Subcutaneous abdominal adipose tissue (tissue), 5 donors: ENCODE results near the gene POMGNT1.

Source experiments
- H3K27ac ChIP-seq: one replicate; pipeline ENCODE4 v1.7.0; 2013; ENCODE audit warnings: low read depth, mild to moderate bottlenecking, inconsistent platforms, low read length, moderate library complexity
- H3K27me3 ChIP-seq, 5 donors: one replicate each; pipeline ENCODE4 v1.7.0; 2013; ENCODE audit warnings: low read length in 5 of 5, inconsistent platforms in 1 of 5; ENCODE audit not compliant: control insufficient read depth in 5 of 5, insufficient read depth in 4 of 5
- H3K36me3 ChIP-seq, 5 donors: one replicate each; pipeline ENCODE4 v1.7.0; 2013; ENCODE audit warnings: low read length in 5 of 5; ENCODE audit not compliant: control insufficient read depth in 5 of 5, insufficient read depth in 5 of 5
- H3K4me1 ChIP-seq, 5 donors: one replicate each; pipeline ENCODE4 v1.7.0; 2013; ENCODE audit warnings: low read length in 5 of 5, mild to moderate bottlenecking in 3 of 5, moderate library complexity in 1 of 5; ENCODE audit not compliant: control insufficient read depth in 5 of 5, insufficient read depth in 5 of 5
- H3K4me3 ChIP-seq, 5 donors: one replicate each; pipeline ENCODE4 v1.7.0; 2013; ENCODE audit warnings: low read length in 5 of 5, low read depth in 1 of 5
- H3K9ac ChIP-seq, 5 donors: one replicate each; pipeline ENCODE4 v1.7.0; 2013; ENCODE audit warnings: low read length in 5 of 5, mild to moderate bottlenecking in 4 of 5, moderate library complexity in 3 of 5
- H3K9me3 ChIP-seq, 5 donors: one replicate each; pipeline ENCODE4 v1.7.0; 2013; ENCODE audit warnings: low read length in 5 of 5; ENCODE audit not compliant: control insufficient read depth in 5 of 5
- donor health status: healthy.
- donor health status: healthy.
- donor health status: healthy.
- donor health status: healthy.
- donor health status: healthy.

Gene POMGNT1

GRCh38 chr1:46159516-46159915 is 38.7 kb downstream of the POMGNT1 start:
- Histone ChIP-seq H3K4me3 (no peak overlapping the region), H3K9me3 (no peaks in the 10 kb centered on the region), H3K36me3 (no peaks in the 10 kb centered on the region), H3K27ac (no peak overlapping the region), H3K27me3 (peaks cover 0 to 6% (median 0%) of the 10 kb centered on the region in 5 donors), H3K4me1 (no peaks in the 10 kb centered on the region), H3K9ac (no peak overlapping the region)

DNA sequence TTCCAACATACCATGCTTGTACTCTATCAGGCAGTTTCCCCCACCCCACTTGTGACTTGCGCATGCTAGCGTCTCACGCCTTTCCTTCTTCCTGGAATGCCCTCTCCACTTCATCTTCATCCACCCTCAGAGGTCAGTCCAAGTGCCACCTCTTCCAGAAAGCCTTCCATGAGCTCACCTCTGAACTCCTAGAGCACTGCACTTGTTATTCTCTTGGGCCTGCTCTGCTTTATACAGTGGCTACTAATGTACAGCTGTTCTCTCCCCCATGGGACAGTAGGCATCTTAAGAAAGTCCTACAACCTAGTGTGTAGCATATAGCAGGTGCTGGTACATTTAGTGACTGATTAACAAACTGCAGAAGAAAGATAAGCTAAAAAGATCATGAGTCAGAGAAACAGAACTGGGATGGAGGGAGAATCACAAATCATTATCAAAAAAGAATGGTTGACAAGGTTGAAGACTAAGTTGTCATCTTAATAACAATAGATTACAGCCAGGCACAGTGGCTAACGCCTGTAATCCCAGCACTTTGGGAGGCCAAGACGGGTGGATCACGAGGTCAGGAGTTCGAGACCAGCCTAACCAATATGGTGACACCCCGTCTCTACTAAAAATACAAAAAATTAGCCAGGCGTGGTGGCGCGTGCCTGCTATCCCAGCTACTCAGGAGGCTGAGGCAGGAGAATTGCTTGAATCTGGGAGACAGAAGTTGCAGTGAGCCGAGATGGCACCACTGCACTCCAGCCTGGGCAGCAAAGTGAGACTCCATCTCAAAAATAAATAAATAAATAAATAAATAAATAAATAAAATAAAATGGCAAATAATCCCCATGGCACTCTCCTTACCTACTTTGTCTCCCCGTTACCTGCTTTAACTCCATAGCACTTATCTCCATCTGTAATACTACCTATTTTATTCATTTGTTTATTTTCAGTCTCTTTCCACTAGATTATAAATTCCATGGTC is 39.6 kb downstream of the POMGNT1 start:
- Histone ChIP-seq H3K36me3 (no peaks in the 10 kb centered on the region), H3K4me3 (no peak overlapping the region), H3K9me3 (no peaks in the 10 kb centered on the region), H3K9ac (no peak overlapping the region), H3K4me1 (no peaks in the 10 kb centered on the region), H3K27ac (no peak overlapping the region), H3K27me3 (peaks cover 0 to 2% (median 0%) of the 10 kb centered on the region in 5 donors)

GRCh38 chr1:46157916-46158311 is 40.3 kb downstream of the POMGNT1 start:
- H3K27me3 ChIP-seq: peaks cover 0 to 2% (median 0%) of the 10 kb centered on the region in 5 donors
- H3K4me3 ChIP-seq: no peak overlapping the region
- no peaks in the 10 kb centered on the region for H3K4me1 ChIP-seq
- H3K27ac ChIP-seq: no peak overlapping the region
- no peaks in the 10 kb centered on the region for H3K9me3 ChIP-seq
- H3K36me3 ChIP-seq: no peaks in the 10 kb centered on the region
- H3K9ac ChIP-seq: no peak overlapping the region

GRCh38 chr1:46153732-46154131 is 44.5 kb downstream of the POMGNT1 start:
- H3K9ac ChIP-seq: no peak overlapping the region
- H3K27ac ChIP-seq: no peak overlapping the region
- H3K27me3 ChIP-seq: peaks cover 0 to 2% (median 0%) of the 10 kb centered on the region in 5 donors
- peaks cover 0 to 6% (median 0%) of the 10 kb centered on the region in 5 donors for H3K4me1 ChIP-seq
- no peak overlapping the region for H3K4me3 ChIP-seq
- H3K36me3 ChIP-seq: no peaks in the 10 kb centered on the region
- no peaks in the 10 kb centered on the region for H3K9me3 ChIP-seq

- no peaks in the 10 kb centered on the region for H3K9me3 ChIP-seq
- H3K4me1 ChIP-seq: peaks cover 0 to 6% (median 0%) of the 10 kb centered on the region in 5 donors
- H3K9ac ChIP-seq: no peak overlapping the region
- H3K36me3 ChIP-seq: no peaks in the 10 kb centered on the region
- H3K27ac ChIP-seq: no peak overlapping the region
- H3K4me3 ChIP-seq: no peak overlapping the region
- peaks cover 0 to 2% (median 0%) of the 10 kb centered on the region in 5 donors for H3K27me3 ChIP-seq
Observed at GRCh38 chr1:46153228-46153627, 45.0 kb downstream of the POMGNT1 start.

GRCh38 chr1:46152016-46152415 is 46.2 kb downstream of the POMGNT1 start:
- no peaks in the 10 kb centered on the region for H3K9me3 ChIP-seq
- H3K27me3 ChIP-seq: no peaks in the 10 kb centered on the region
- no peak overlapping the region for H3K4me3 ChIP-seq
- H3K9ac ChIP-seq: no peak overlapping the region
- H3K4me1 ChIP-seq: peaks cover 0 to 6% (median 0%) of the 10 kb centered on the region in 5 donors
- H3K27ac ChIP-seq: no peak overlapping the region
- no peaks in the 10 kb centered on the region for H3K36me3 ChIP-seq

DNA sequence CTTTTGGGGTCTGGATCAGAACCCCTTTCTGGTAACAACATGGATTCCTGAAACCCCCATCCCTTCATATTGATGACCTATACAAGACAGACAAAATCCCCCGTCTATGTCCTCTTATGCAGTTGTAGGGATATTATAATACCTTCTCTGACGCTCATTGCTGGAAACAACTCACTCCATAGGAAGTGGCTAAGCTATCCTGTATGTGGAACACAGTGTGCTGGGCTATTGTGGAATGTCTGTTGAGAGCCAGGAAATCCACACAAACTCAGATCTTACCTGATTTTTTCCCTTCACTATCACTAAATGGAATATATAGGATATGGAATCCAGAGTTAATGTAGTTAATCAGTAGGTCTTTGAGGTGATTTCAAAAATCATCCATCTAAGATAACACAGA is 48.1 kb downstream of the POMGNT1 start:
- no peak overlapping the region for H3K27ac ChIP-seq
- H3K9me3 ChIP-seq: no peaks in the 10 kb centered on the region
- H3K36me3 ChIP-seq: no peaks in the 10 kb centered on the region
- H3K4me3 ChIP-seq: no peak overlapping the region
- no peak overlapping the region for H3K9ac ChIP-seq
- peaks cover 0 to 6% (median 0%) of the 10 kb centered on the region in 5 donors for H3K4me1 ChIP-seq
- no peaks in the 10 kb centered on the region for H3K27me3 ChIP-seq

- H3K4me3 ChIP-seq: no peak overlapping the region
- no peaks in the 10 kb centered on the region for H3K36me3 ChIP-seq
- H3K27me3 ChIP-seq: no peaks in the 10 kb centered on the region
- no peaks in the 10 kb centered on the region for H3K9me3 ChIP-seq
- H3K4me1 ChIP-seq: peaks cover 0 to 6% (median 0%) of the 10 kb centered on the region in 5 donors
- H3K9ac ChIP-seq: no peak overlapping the region
- H3K27ac ChIP-seq: no peak overlapping the region
Observed at GRCh38 chr1:46148318-46148717, 49.9 kb downstream of the POMGNT1 start.
